ENCODE measurements around the gene EIF3B. TPM values are rescaled to one million over a fixed set of nuclear protein-coding genes. Genes with fewer than 3 reads are reported as not detected.

EIF3B gene
- total and polyA plus RNA-seq, 9 of the 15 experiments (the other 6 are each of a cell fraction or from before 2014, with no cell fraction given), result 25.9 to 494 (median 357) TPM

- no peak for TF ChIP-seq MYNN (IDR thresholded peaks at IDR 0.05)
- no peak for TF ChIP-seq MYNN (CRISPR knock-in tag; IDR thresholded peaks at IDR 0.05)
- no peak for TF ChIP-seq HNRNPH1 (optimal IDR thresholded peaks at IDR 0.05; ENCODE audit: low read depth, low read length)
- TF ChIP-seq SIRT6 (IDR thresholded peaks at IDR 0.05; ENCODE audit: low read depth, low read length), result no peak
- no peak for TF ChIP-seq ZNF3 (CRISPR knock-in tag; IDR thresholded peaks at IDR 0.05)
- TF ChIP-seq KAT2B (IDR thresholded peaks at IDR 0.05; ENCODE audit: low read depth, low read length), result no peak
- no peak for TF ChIP-seq ZBTB43 (CRISPR knock-in tag; IDR thresholded peaks at IDR 0.05)
- no peak; the same call in 1 of the 2 replicates for TF ChIP-seq RFX1 (IDR thresholded peaks at IDR 0.05)
- no peak for TF ChIP-seq CGGBP1 (CRISPR knock-in tag; IDR thresholded peaks at IDR 0.05)
- peak; percentile 57 for TF ChIP-seq ATF7 (IDR thresholded peaks at IDR 0.05)
- TF ChIP-seq JUND (IDR thresholded peaks at IDR 0.05; ENCODE audit: borderline replicate concordance, low read depth, low read length), result peak; percentile 25; the same call in 1 of the 2 replicates
- peak; percentile 60; the same call in 2 of the 3 replicates for TF ChIP-seq JUND (tag; IDR thresholded peaks at IDR 0.05; ENCODE audit: borderline replicate concordance, low read depth, low read length)
- no peak for TF ChIP-seq NFATC3 (IDR thresholded peaks at IDR 0.05)
- TF ChIP-seq POLR2G (IDR thresholded peaks at IDR 0.05; ENCODE audit: low read depth, low read length), result peak; percentile 67
- 0 out of 2 replicates have a peak, but pooled peaks have one; percentile 44 for TF ChIP-seq ZKSCAN8 (CRISPR knock-in tag; IDR thresholded peaks at IDR 0.05)
- peak; percentile 73; the same call in 1 of the 2 replicates for TF ChIP-seq MTA3 (IDR thresholded peaks at IDR 0.05; ENCODE audit: borderline replicate concordance)
- no peak; the same call in 1 of the 2 replicates for TF ChIP-seq JUN (IDR thresholded peaks at IDR 0.05; ENCODE audit: borderline replicate concordance, low read depth, low read length)
- TF ChIP-seq JUN (CRISPR knock-in tag; IDR thresholded peaks at IDR 0.05; ENCODE audit: borderline replicate concordance), result no peak
- TF ChIP-seq TEAD1 (CRISPR knock-in tag; IDR thresholded peaks at IDR 0.05), result peak; percentile 36 to 60; a peak in 1 of 4 replicates
- TF ChIP-seq PCBP1 (IDR thresholded peaks at IDR 0.05; ENCODE audit: low read depth, low read length, poor library complexity, severe bottlenecking), result no peak
- TF ChIP-seq ZNF12 (CRISPR knock-in tag; IDR thresholded peaks at IDR 0.05), result no peak
- no peak for TF ChIP-seq RFX5 (IDR thresholded peaks at IDR 0.05; ENCODE audit: low read depth, low read length)
- no peak for TF ChIP-seq ELK1 (CRISPR knock-in tag; IDR thresholded peaks at IDR 0.05)
- no peak; the same call in 1 of the 2 replicates for TF ChIP-seq ZNF449 (CRISPR knock-in tag; IDR thresholded peaks at IDR 0.05)
Measured at GRCh38 chr7:2399848-2400587, 45.4 kb downstream of the EIF3B start (continued).

Measured in K562 (cell line).